Calu3 (cell line): ENCODE measurements around the gene CDC25C. TPM values are rescaled to one million over a fixed set of nuclear protein-coding genes. Genes with fewer than 3 reads are reported as not detected.
A peak's percentile ranks its signal among the peaks of the same experiment; 100 is the strongest.

Source experiments
- BruUV-seq: library from RNA; stranded (reverse); fragments of 400-500 nt; replicated peaks from 2 replicates; lab custom pipeline; 2021; lab: Mats Ljungman, UMichigan
- CTCF ChIA-PET: fragments of 300-600 bp; sonication (Branson Sonifier 250); formaldehyde crosslinking; loops from one replicate; lab custom pipeline; 2022; ENCODE audit warnings: antibody characterized with exemption; lab: Charles Lee
- DNase-seq: peaks from one replicate; pipeline ENCODE4 v3.0.0; 2022
- H3K27ac Mint-ChIP-seq: one replicate; pipeline ENCODE4 v1.8.0; 2022; ENCODE audit warnings: mixed read lengths; ENCODE audit not compliant: unreplicated experiment
- H3K27me3 Mint-ChIP-seq: one replicate; pipeline ENCODE4 v1.8.0; 2022; ENCODE audit warnings: mixed read lengths; ENCODE audit not compliant: unreplicated experiment
- H3K36me3 Mint-ChIP-seq: one replicate; pipeline ENCODE4 v1.8.0; 2022; ENCODE audit warnings: mild to moderate bottlenecking, moderate library complexity, mixed read lengths; ENCODE audit not compliant: insufficient read depth, unreplicated experiment
- H3K4me1 Mint-ChIP-seq: one replicate; pipeline ENCODE4 v1.8.0; 2022; ENCODE audit warnings: mild to moderate bottlenecking, low read depth, mixed read lengths; ENCODE audit not compliant: unreplicated experiment
- H3K4me3 Mint-ChIP-seq: one replicate; pipeline ENCODE4 v1.8.0; 2022; ENCODE audit warnings: mild to moderate bottlenecking, low read depth, moderate library complexity, mixed read lengths; ENCODE audit not compliant: unreplicated experiment
- H3K9me3 Mint-ChIP-seq: one replicate; pipeline ENCODE4 v1.8.0; 2022; ENCODE audit warnings: low read depth, mixed read lengths; ENCODE audit not compliant: unreplicated experiment
- CTCF ChIP-seq: fragments of 200-600 bp; IDR thresholded peaks from one replicate; pipeline ENCODE4 v1.8.0; 2022; ENCODE audit warnings: antibody characterized with exemption; ENCODE audit not compliant: unreplicated experiment
- intact Hi-C: fragments of 100-400 bp; cut with micrococcal nuclease; formaldehyde crosslinking; loops from one replicate; pipeline ENCODE4 v1.10.0; 2022; ENCODE audit not compliant: unreplicated experiment
- total RNA-seq: library from RNA; stranded (reverse); gene quantifications from 2 replicates; pipeline ENCODE4 v1.2.3, GENCODE V29; 2022

CDC25C gene
- total RNA-seq, 1 experiment from 2014 or later: 15.4 TPM

GRCh38 chr5:138273834-138274188 is 57.8 kb downstream of the CDC25C start:
- Mint-ChIP-seq H3K4me1 (peaks cover 8% of the 10 kb centered on the region), H3K36me3 (peaks cover 5% of the 10 kb centered on the region), H3K27me3 (peaks cover 35% of the 10 kb centered on the region), H3K4me3 (peak overlapping the region; percentile 56), H3K27ac (no peak overlapping the region), H3K9me3 (no peaks in the 10 kb centered on the region)
- CTCF ChIA-PET: no interaction called here
- BruUV-seq: no TSS peak
- DNase-seq: no peak
- no peak for TF ChIP-seq CTCF
- intact Hi-C loops: no loop called here

- intact Hi-C loops: no loop called here
- H3K4me1 Mint-ChIP-seq: peaks cover 8% of the 10 kb centered on the region
- CTCF ChIA-PET: no interaction called here
- BruUV-seq: no TSS peak
- H3K27me3 Mint-ChIP-seq: peaks cover 28% of the 10 kb centered on the region
- H3K36me3 Mint-ChIP-seq: peaks cover 5% of the 10 kb centered on the region
- no peaks in the 10 kb centered on the region for H3K9me3 Mint-ChIP-seq
- DNase-seq: no peak
- no peak overlapping the region for H3K27ac Mint-ChIP-seq
- no peak overlapping the region for H3K4me3 Mint-ChIP-seq
- TF ChIP-seq CTCF: no peak
Observed at GRCh38 chr5:138272681-138273080, 58.9 kb downstream of the CDC25C start.

- peaks cover 24% of the 10 kb centered on the region for H3K27me3 Mint-ChIP-seq
- H3K4me3 Mint-ChIP-seq: no peak overlapping the region
- no TSS peak for BruUV-seq
- intact Hi-C loops: no loop called here
- H3K27ac Mint-ChIP-seq: no peak overlapping the region
- H3K9me3 Mint-ChIP-seq: no peaks in the 10 kb centered on the region
- CTCF ChIA-PET: interaction anchor here (0.7 kb wide), 1 partner anchor 1824 kb away, joined by 4 read pairs; no protein-coding TSS in a partner anchor
- H3K4me1 Mint-ChIP-seq: peaks cover 8% of the 10 kb centered on the region
- H3K36me3 Mint-ChIP-seq: peaks cover 5% of the 10 kb centered on the region
- no peak for DNase-seq
- TF ChIP-seq CTCF: no peak
Observed at GRCh38 chr5:138271281-138271680, 60.3 kb downstream of the CDC25C start.

GRCh38 chr5:138264183-138264582 is 67.4 kb downstream of the CDC25C start:
- no peak overlapping the region for H3K27ac Mint-ChIP-seq
- peaks cover 47% of the 10 kb centered on the region for H3K27me3 Mint-ChIP-seq
- no peaks in the 10 kb centered on the region for H3K36me3 Mint-ChIP-seq
- no peak for DNase-seq
- intact Hi-C loops: no loop called here
- CTCF ChIA-PET: no interaction called here
- H3K4me1 Mint-ChIP-seq: no peaks in the 10 kb centered on the region
- TF ChIP-seq CTCF: no peak
- no peaks in the 10 kb centered on the region for H3K9me3 Mint-ChIP-seq
- no TSS peak for BruUV-seq
- no peak overlapping the region for H3K4me3 Mint-ChIP-seq
